Activated CD4-positive, alpha-beta T cell treated with anti-CD3 and anti-CD28 coated beads, Interleukin-2, amount 50 U/mL, for 24 hours (primary cell): ENCODE data around the gene AHNAK.
A peak's percentile ranks its signal among the peaks of the same experiment; 100 is the strongest.
"Not testable (repeated sequence)": the region's sequence is repeated elsewhere in the genome, so short reads cannot be mapped to it uniquely, and the experiment has no call there.

Experiments
- DNase-seq, 2 donors: peaks; one replicate each; pipeline ENCODE4 v3.0.0-alpha.2; 2020; ENCODE audit warnings: low read depth in 1 of 2, low spot score in 1 of 2

The AHNAK gene

GRCh38 chr11:62461740-62462507 is 84.7 kb downstream of the AHNAK start:
- no peak for DNase-seq

GRCh38 chr11:62459080-62459479 is 87.5 kb downstream of the AHNAK start:
- DNase-seq, result no peak

GRCh38 chr11:62458212-62459002 is 88.2 kb downstream of the AHNAK start:
- DNase-seq, result no peak

- no peak for DNase-seq
Observed at GRCh38 chr11:62457478-62457877, 89.1 kb downstream of the AHNAK start.

GRCh38 chr11:62456630-62457029 is 90.0 kb downstream of the AHNAK start:
- no peak for DNase-seq

- no peak for DNase-seq
Observed at GRCh38 chr11:62452839-62453468, 93.7 kb downstream of the AHNAK start.

GRCh38 chr11:62452261-62452660 is 94.3 kb downstream of the AHNAK start:
- DNase-seq, result no peak

- DNase-seq, result no peak
Observed at GRCh38 chr11:62451241-62451621, 95.4 kb downstream of the AHNAK start.

- no peak for DNase-seq
Observed at GRCh38 chr11:62450543-62451240, 95.9 kb downstream of the AHNAK start.

GRCh38 chr11:62449912-62450311 is 96.7 kb downstream of the AHNAK start:
- DNase-seq, result not testable (repeated sequence)

- DNase-seq, result no peak
Observed at GRCh38 chr11:62449451-62449851, 97.2 kb downstream of the AHNAK start.

- no peak for DNase-seq
Observed at GRCh38 chr11:62446091-62446490, 100.5 kb downstream of the AHNAK start.

- DNase-seq, result no peak
Observed at GRCh38 chr11:62445314-62445740, 101.3 kb downstream of the AHNAK start.

- DNase-seq, result no peak
Observed at GRCh38 chr11:62444835-62445234, 101.8 kb downstream of the AHNAK start.

- DNase-seq, result peak in 1 of 2 donors; percentile 21
Observed at GRCh38 chr11:62444236-62444833, 102.3 kb downstream of the AHNAK start.

- no peak for DNase-seq
Observed at GRCh38 chr11:62443390-62444235, 103.0 kb downstream of the AHNAK start.

GRCh38 chr11:62439785-62440602 is 106.6 kb downstream of the AHNAK start:
- no peak for DNase-seq

- DNase-seq, result no peak
Observed at GRCh38 chr11:62438641-62439040, 108.0 kb downstream of the AHNAK start.

- DNase-seq, result no peak
Observed at GRCh38 chr11:62437616-62438015, 109.0 kb downstream of the AHNAK start.
